ENCODE results near the gene ZNF774.

- no peak for TF ChIP-seq CTCF (IDR thresholded peaks at IDR 0.05)
- TF ChIP-seq POLR2A (IDR thresholded peaks at IDR 0.05), result peak in 3 of 4 donors; percentile 18 to 67 (median 52)
- TF ChIP-seq POLR2AphosphoS5 (IDR thresholded peaks at IDR 0.05), result peak in 1 of 2 donors; percentile 76
Measured at GRCh38 chr15:90352107-90352893, at the start of gene ZNF774.
